ENCODE data around the gene MCC.

The MCC gene

GRCh38 chr5:113255105-113255504, 233.1 kb downstream of the MCC start:
- 92% methylated on average over 3 of the region's 4 CpGs for WGBS
- peak; percentile 72 for DNase-seq
- Histone ChIP-seq H3K14ac (ENCODE audit: low read length in 2 of 2) (no peak overlapping the region), H3K9ac (ENCODE audit: low read length) (peak overlapping the region; percentile 65), H3K4me1 (ENCODE audit: control insufficient read depth, insufficient read depth, low read depth, low read length) (no peaks in the 10 kb centered on the region), H2BK5ac (ENCODE audit: low read depth, low read length, poor library complexity, severe bottlenecking) (no peak overlapping the region), H3K27me3 (ENCODE audit: control insufficient read depth in 1 of 2, insufficient read depth in 1 of 2, low read length in 2 of 2) (no peaks in the 10 kb centered on the region), H2AFZ (ENCODE audit: low read depth, low read length) (no peak overlapping the region), H3K4me2 (ENCODE audit: low read length, poor library complexity, severe bottlenecking) (no peak overlapping the region), H3K36me3 (ENCODE audit: control insufficient read depth in 1 of 2, insufficient read depth in 2 of 2, low read depth in 1 of 2, low read length in 2 of 2) (no peaks in the 10 kb centered on the region), H3K9me3 (ENCODE audit: control insufficient read depth, low read length) (no peaks in the 10 kb centered on the region), H4K91ac (ENCODE audit: low read length) (no peak overlapping the region), H3K79me1 (replicated peaks; ENCODE audit: low read length, poor library complexity, severe bottlenecking) (peaks cover 20% of the 10 kb centered on the region), H3K23ac (ENCODE audit: low read length in 2 of 2) (no peak overlapping the region), H2BK15ac (ENCODE audit: low read depth, poor library complexity, severe bottlenecking) (no peak overlapping the region), H2AK5ac (ENCODE audit: low read length, severe bottlenecking) (no peak overlapping the region), H3K27ac (ENCODE audit: low read length, poor library complexity, severe bottlenecking) (no peak overlapping the region), H2BK120ac (ENCODE audit: low read depth, low read length) (no peak overlapping the region), H4K8ac (ENCODE audit: low read length) (no peak overlapping the region), H3K4ac (ENCODE audit: low read depth in 1 of 2, low read length in 2 of 2) (no peak overlapping the region), H2BK12ac (ENCODE audit: low read length in 2 of 2) (no peak overlapping the region), H3K18ac (ENCODE audit: low read depth in 1 of 2, low read length in 2 of 2) (no peak overlapping the region), H3K4me3 (ENCODE audit: insufficient read depth in 1 of 2, low read depth in 1 of 2, low read length in 2 of 2) (peak overlapping the region in 1 of 2 experiments; percentile 49)

DNA sequence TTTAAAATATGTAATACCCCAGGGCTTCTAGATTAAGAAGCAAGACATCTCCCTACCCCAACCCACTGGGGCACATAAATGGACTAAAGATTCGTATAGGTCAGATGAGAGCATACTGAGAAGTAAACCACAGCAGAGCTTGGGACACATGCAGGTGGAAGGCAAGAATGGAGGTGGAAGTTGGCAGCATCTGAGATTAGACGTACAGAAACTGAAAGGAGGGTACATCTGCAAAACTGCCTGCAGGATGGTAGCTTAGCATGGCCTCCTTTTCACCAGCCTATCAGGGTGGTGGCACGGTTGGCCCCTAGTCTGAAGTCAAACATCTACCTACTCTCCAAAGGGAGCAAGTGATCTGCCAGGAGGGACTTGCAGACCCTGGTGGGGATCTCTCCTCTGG, 235.2 kb downstream of the MCC start:
- Histone ChIP-seq H3K9me3 (ENCODE audit: control insufficient read depth, low read length) (no peaks in the 10 kb centered on the region), H2BK15ac (ENCODE audit: low read depth, poor library complexity, severe bottlenecking) (no peak overlapping the region), H3K4me2 (ENCODE audit: low read length, poor library complexity, severe bottlenecking) (no peak overlapping the region), H4K91ac (ENCODE audit: low read length) (no peak overlapping the region), H3K18ac (ENCODE audit: low read depth in 1 of 2, low read length in 2 of 2) (peak overlapping the region in 1 of 2 experiments; percentile 43), H3K36me3 (ENCODE audit: control insufficient read depth in 1 of 2, insufficient read depth in 2 of 2, low read depth in 1 of 2, low read length in 2 of 2) (no peaks in the 10 kb centered on the region), H3K79me1 (replicated peaks; ENCODE audit: low read length, poor library complexity, severe bottlenecking) (peaks cover 18% of the 10 kb centered on the region), H3K27me3 (ENCODE audit: control insufficient read depth in 1 of 2, insufficient read depth in 1 of 2, low read length in 2 of 2) (no peaks in the 10 kb centered on the region), H2BK12ac (ENCODE audit: low read length in 2 of 2) (peak overlapping the region in 1 of 2 experiments; percentile 63), H2BK120ac (ENCODE audit: low read depth, low read length) (no peak overlapping the region), H3K4me1 (ENCODE audit: control insufficient read depth, insufficient read depth, low read depth, low read length) (no peaks in the 10 kb centered on the region), H3K14ac (ENCODE audit: low read length in 2 of 2) (peak overlapping the region in 1 of 2 experiments; percentile 66), H2AFZ (ENCODE audit: low read depth, low read length) (no peak overlapping the region), H3K9ac (ENCODE audit: low read length) (no peak overlapping the region), H3K4me3 (ENCODE audit: insufficient read depth in 1 of 2, low read depth in 1 of 2, low read length in 2 of 2) (no peak overlapping the region), H3K4ac (ENCODE audit: low read depth in 1 of 2, low read length in 2 of 2) (peak overlapping the region; percentile 13), H2AK5ac (ENCODE audit: low read length, severe bottlenecking) (no peak overlapping the region), H4K8ac (ENCODE audit: low read length) (peak overlapping the region; percentile 10), H3K23ac (ENCODE audit: low read length in 2 of 2) (no peak overlapping the region), H2BK5ac (ENCODE audit: low read depth, low read length, poor library complexity, severe bottlenecking) (no peak overlapping the region), H3K27ac (ENCODE audit: low read length, poor library complexity, severe bottlenecking) (no peak overlapping the region)
- 94% methylated on average over 3 of the region's 3 CpGs for WGBS
- DNase-seq = no peak

DNA sequence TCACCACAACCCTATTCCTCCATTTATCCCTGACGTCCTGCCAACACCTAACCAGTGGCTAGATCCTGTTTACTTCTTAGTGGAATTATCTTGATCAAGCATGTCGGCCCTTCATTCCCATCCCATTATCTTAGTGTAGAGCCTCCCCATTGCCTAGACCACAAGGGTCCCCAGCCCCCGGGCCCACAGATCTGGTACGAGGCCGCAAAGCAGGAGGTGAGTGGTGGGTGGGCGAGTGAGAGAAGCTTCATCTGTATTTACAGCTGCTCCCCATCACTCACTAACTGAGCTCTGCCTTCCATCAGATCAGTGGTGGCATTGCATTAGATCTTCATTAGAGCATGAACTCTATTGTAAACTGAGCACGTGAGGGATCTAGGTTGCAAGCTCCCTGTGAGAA, 236.2 kb downstream of the MCC start:
- Histone ChIP-seq H3K79me1 (replicated peaks; ENCODE audit: low read length, poor library complexity, severe bottlenecking) (peaks cover 18% of the 10 kb centered on the region), H3K9ac (ENCODE audit: low read length) (no peak overlapping the region), H4K8ac (ENCODE audit: low read length) (no peak overlapping the region), H3K4me3 (ENCODE audit: insufficient read depth in 1 of 2, low read depth in 1 of 2, low read length in 2 of 2) (no peak overlapping the region), H3K4me2 (ENCODE audit: low read length, poor library complexity, severe bottlenecking) (no peak overlapping the region), H3K27me3 (ENCODE audit: control insufficient read depth in 1 of 2, insufficient read depth in 1 of 2, low read length in 2 of 2) (no peaks in the 10 kb centered on the region), H3K4me1 (ENCODE audit: control insufficient read depth, insufficient read depth, low read depth, low read length) (no peaks in the 10 kb centered on the region), H4K91ac (ENCODE audit: low read length) (peak overlapping the region; percentile 4), H2BK12ac (ENCODE audit: low read length in 2 of 2) (peak overlapping the region; percentile 37 to 38), H2AFZ (ENCODE audit: low read depth, low read length) (no peak overlapping the region), H2AK5ac (ENCODE audit: low read length, severe bottlenecking) (no peak overlapping the region), H3K4ac (ENCODE audit: low read depth in 1 of 2, low read length in 2 of 2) (no peak overlapping the region), H3K23ac (ENCODE audit: low read length in 2 of 2) (no peak overlapping the region), H2BK15ac (ENCODE audit: low read depth, poor library complexity, severe bottlenecking) (no peak overlapping the region), H3K14ac (ENCODE audit: low read length in 2 of 2) (peak overlapping the region in 1 of 2 experiments; percentile 26), H3K36me3 (ENCODE audit: control insufficient read depth in 1 of 2, insufficient read depth in 2 of 2, low read depth in 1 of 2, low read length in 2 of 2) (no peaks in the 10 kb centered on the region), H3K27ac (ENCODE audit: low read length, poor library complexity, severe bottlenecking) (no peak overlapping the region), H3K18ac (ENCODE audit: low read depth in 1 of 2, low read length in 2 of 2) (peak overlapping the region in 1 of 2 experiments; percentile 61), H2BK120ac (ENCODE audit: low read depth, low read length) (peak overlapping the region; percentile 64), H3K9me3 (ENCODE audit: control insufficient read depth, low read length) (no peaks in the 10 kb centered on the region), H2BK5ac (ENCODE audit: low read depth, low read length, poor library complexity, severe bottlenecking) (no peak overlapping the region)
- no peak for DNase-seq
- 69% methylated on average over 3 of the region's 7 CpGs for WGBS

GRCh38 chr5:113250341-113250953, 237.8 kb downstream of the MCC start:
- H3K14ac ChIP-seq (ENCODE audit: low read length in 2 of 2) = no peak overlapping the region
- no peaks in the 10 kb centered on the region for H3K4me1 ChIP-seq (ENCODE audit: control insufficient read depth, insufficient read depth, low read depth, low read length)
- H4K91ac ChIP-seq (ENCODE audit: low read length) = no peak overlapping the region
- H3K4ac ChIP-seq (ENCODE audit: low read depth in 1 of 2, low read length in 2 of 2) = no peak overlapping the region
- peak overlapping the region; percentile 87 for H3K9ac ChIP-seq (ENCODE audit: low read length)
- no peak overlapping the region for H2BK5ac ChIP-seq (ENCODE audit: low read depth, low read length, poor library complexity, severe bottlenecking)
- peak overlapping the region in 1 of 2 experiments; percentile 29 for H3K4me3 ChIP-seq (ENCODE audit: insufficient read depth in 1 of 2, low read depth in 1 of 2, low read length in 2 of 2)
- no peak overlapping the region for H2AK5ac ChIP-seq (ENCODE audit: low read length, severe bottlenecking)
- no peak overlapping the region for H2BK15ac ChIP-seq (ENCODE audit: low read depth, poor library complexity, severe bottlenecking)
- no peak overlapping the region for H2BK120ac ChIP-seq (ENCODE audit: low read depth, low read length)
- no peak overlapping the region for H3K4me2 ChIP-seq (ENCODE audit: low read length, poor library complexity, severe bottlenecking)
- no peaks in the 10 kb centered on the region for H3K9me3 ChIP-seq (ENCODE audit: control insufficient read depth, low read length)
- 27% methylated on average over 5 of the region's 7 CpGs for WGBS
- H3K18ac ChIP-seq (ENCODE audit: low read depth in 1 of 2, low read length in 2 of 2) = peak overlapping the region in 1 of 2 experiments; percentile 34
- H3K27ac ChIP-seq (ENCODE audit: low read length, poor library complexity, severe bottlenecking) = no peak overlapping the region
- DNase-seq = peak; percentile 100
- no peak overlapping the region for H2AFZ ChIP-seq (ENCODE audit: low read depth, low read length)
- H4K8ac ChIP-seq (ENCODE audit: low read length) = no peak overlapping the region
- H3K79me1 ChIP-seq (replicated peaks; ENCODE audit: low read length, poor library complexity, severe bottlenecking) = peaks cover 19% of the 10 kb centered on the region
- H3K36me3 ChIP-seq (ENCODE audit: control insufficient read depth in 1 of 2, insufficient read depth in 2 of 2, low read depth in 1 of 2, low read length in 2 of 2) = no peaks in the 10 kb centered on the region
- no peak overlapping the region for H3K23ac ChIP-seq (ENCODE audit: low read length in 2 of 2)
- no peak overlapping the region for H2BK12ac ChIP-seq (ENCODE audit: low read length in 2 of 2)
- H3K27me3 ChIP-seq (ENCODE audit: control insufficient read depth in 1 of 2, insufficient read depth in 1 of 2, low read length in 2 of 2) = no peaks in the 10 kb centered on the region
